ENCODE data around the gene PLA2G2C. TPM values are rescaled to one million over a fixed set of nuclear protein-coding genes. Genes with fewer than 3 reads are reported as not detected.
"Not testable (repeated sequence)": the region's sequence is repeated elsewhere in the genome, so short reads cannot be mapped to it uniquely, and the experiment has no call there.

Gene PLA2G2C
- total RNA-seq, 5 donors from 2014 or later (not counting 1 experiment from before 2014, with no cell fraction given) = 0.85 TPM; not detected in 4

DNA sequence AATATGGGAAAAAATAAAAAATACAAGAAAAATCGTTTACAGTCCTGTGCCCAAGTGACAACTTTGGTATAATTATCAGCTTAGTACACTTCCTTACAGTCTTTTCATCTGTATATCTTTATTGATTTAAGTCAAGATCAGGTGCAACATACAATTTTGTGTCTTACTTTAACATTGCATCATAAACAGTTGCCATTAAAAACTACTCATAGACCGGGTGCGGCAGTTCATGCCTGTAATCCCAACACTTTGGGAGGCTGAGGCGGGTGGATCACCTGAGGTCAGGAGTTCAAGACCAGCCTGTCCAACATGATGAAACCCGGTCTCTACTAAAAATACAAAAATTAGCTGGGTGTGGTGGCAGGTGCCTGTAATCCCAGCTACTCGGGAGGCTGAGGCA lies 32.7 kb upstream of the PLA2G2C start:
- H3K27me3 Mint-ChIP-seq = peaks cover 41 to 51% of the 10 kb centered on the region in 2 donors

DNA sequence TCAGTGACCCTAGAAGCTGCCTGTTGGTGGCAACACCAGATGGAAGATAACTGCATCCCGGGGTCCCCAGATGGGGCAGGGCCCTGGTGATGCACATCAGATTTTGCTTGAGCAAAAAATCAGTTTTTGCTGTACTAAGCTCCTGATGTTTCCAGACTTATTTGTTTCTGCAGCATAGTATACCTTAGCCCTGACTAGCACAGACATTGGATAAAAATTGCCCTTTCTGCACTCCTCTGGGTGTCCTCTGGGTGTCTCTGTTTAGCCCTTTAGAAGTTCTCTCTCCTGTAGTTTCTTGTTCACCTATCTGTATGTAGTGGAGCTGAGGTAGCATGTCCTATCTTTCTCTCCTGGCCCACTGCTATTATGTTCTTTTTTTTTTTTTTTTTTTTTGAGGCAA lies 30.3 kb upstream of the PLA2G2C start:
- ATAC-seq (replicated peaks in 1 of 4) = peak in 2 of 4 experiments; percentile 43 to 62
- 100% methylated on average over 1 of the region's 1 CpG for WGBS (ENCODE audit: insufficient coverage)

More for the DNA sequence above, 32.7 kb upstream of the PLA2G2C start:
- POLR2A ChIA-PET; ATAC-seq (replicated peaks in 1 of 4); H3K9me3 ChIP-seq; H3K4me1 Mint-ChIP-seq; H3K36me3 Mint-ChIP-seq; H3K4me3 ChIP-seq (ENCODE audit: control insufficient read depth in 1 of 2, extremely low read depth in 1 of 2, low read length in 1 of 2); DNase-seq; H3K27ac ChIP-seq (ENCODE audit: low read length); H3K4me1 ChIP-seq (ENCODE audit: control insufficient read depth in 1 of 2, extremely low read depth in 1 of 2, insufficient read depth in 2 of 2, low read length in 2 of 2); H3K36me3 ChIP-seq (ENCODE audit: control insufficient read depth in 2 of 2, extremely low read depth in 1 of 2, insufficient read depth in 1 of 2, low read length in 1 of 2); H3K27ac Mint-ChIP-seq; H3K9me3 Mint-ChIP-seq; H3K4me3 Mint-ChIP-seq; CTCF ChIA-PET: not testable (repeated sequence)
- peaks cover under 1 to 16% of the 10 kb centered on the region in 2 experiments for H3K27me3 ChIP-seq (replicated peaks in 1 of 2; ENCODE audit: control insufficient read depth in 2 of 2, extremely low read depth in 1 of 2, insufficient read depth in 2 of 2, low read length in 1 of 2)
- 100% methylated on average over 1 of the region's 6 CpGs for WGBS (ENCODE audit: insufficient coverage)

DNA sequence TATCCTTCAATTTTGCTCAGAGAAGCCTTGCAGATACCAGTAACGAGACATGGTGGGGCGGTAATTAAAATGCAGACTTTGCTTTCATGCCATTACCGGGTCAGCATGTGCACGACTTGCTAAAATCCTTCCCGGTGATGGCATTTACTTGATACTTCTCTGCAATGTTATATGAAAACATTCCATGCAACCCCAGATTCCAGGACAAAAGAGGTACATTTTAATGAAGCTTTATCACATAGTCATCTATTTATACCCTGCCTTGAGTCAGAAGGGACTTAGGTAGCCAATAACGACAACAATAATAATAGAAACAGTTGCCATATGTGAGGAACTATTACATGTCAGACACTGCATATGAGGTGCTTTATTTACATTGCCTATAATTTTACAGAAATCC lies 29.4 kb upstream of the PLA2G2C start:
- Histone ChIP-seq H3K4me3 (ENCODE audit: control insufficient read depth in 1 of 2, extremely low read depth in 1 of 2, low read length in 1 of 2) (no peak overlapping the region), H3K9me3 (no peaks in the 10 kb centered on the region), H3K27me3 (replicated peaks in 1 of 2; ENCODE audit: control insufficient read depth in 2 of 2, extremely low read depth in 1 of 2, insufficient read depth in 2 of 2, low read length in 1 of 2) (peaks cover 0 to 25% of the 10 kb centered on the region in 2 experiments), H3K27ac (ENCODE audit: low read length) (no peak overlapping the region), H3K36me3 (ENCODE audit: control insufficient read depth in 2 of 2, extremely low read depth in 1 of 2, insufficient read depth in 1 of 2, low read length in 1 of 2) (no peaks in the 10 kb centered on the region), H3K4me1 (ENCODE audit: control insufficient read depth in 1 of 2, extremely low read depth in 1 of 2, insufficient read depth in 2 of 2, low read length in 2 of 2) (peaks cover 0 to 10% of the 10 kb centered on the region in 2 experiments)
- H3K36me3 Mint-ChIP-seq = no peaks in the 10 kb centered on the region
- CTCF ChIA-PET = no interaction called here
- H3K9me3 Mint-ChIP-seq = no peaks in the 10 kb centered on the region
- 81% methylated on average over 5 of the region's 6 CpGs for WGBS (ENCODE audit: insufficient coverage)
- H3K4me3 Mint-ChIP-seq = no peak overlapping the region
- POLR2A ChIA-PET = no interaction called here
- peaks cover 38 to 39% of the 10 kb centered on the region in 2 donors for H3K27me3 Mint-ChIP-seq
- no peak for ATAC-seq (replicated peaks in 1 of 4)
- no peak for DNase-seq
- no peak overlapping the region for H3K27ac Mint-ChIP-seq
- peaks cover 5 to 7% (median 7%) of the 10 kb centered on the region in 3 donors for H3K4me1 Mint-ChIP-seq

More for the DNA sequence above, 30.3 kb upstream of the PLA2G2C start:
- H3K27ac ChIP-seq (ENCODE audit: low read length) = no peak overlapping the region
- H3K4me3 ChIP-seq (ENCODE audit: control insufficient read depth in 1 of 2, extremely low read depth in 1 of 2, low read length in 1 of 2) = no peak overlapping the region
- H3K36me3 ChIP-seq (ENCODE audit: control insufficient read depth in 2 of 2, extremely low read depth in 1 of 2, insufficient read depth in 1 of 2, low read length in 1 of 2) = no peaks in the 10 kb centered on the region
- Mint-ChIP-seq H3K36me3 (no peaks in the 10 kb centered on the region), H3K27me3 (peaks cover 34 to 40% of the 10 kb centered on the region in 2 donors), H3K27ac (no peak overlapping the region), H3K4me1 (peaks cover 5 to 7% (median 7%) of the 10 kb centered on the region in 3 donors), H3K4me3 (no peak overlapping the region), H3K9me3 (no peaks in the 10 kb centered on the region)
- H3K4me1 ChIP-seq (ENCODE audit: control insufficient read depth in 1 of 2, extremely low read depth in 1 of 2, insufficient read depth in 2 of 2, low read length in 2 of 2) = peaks cover 0 to 10% of the 10 kb centered on the region in 2 experiments
- no peaks in the 10 kb centered on the region for H3K9me3 ChIP-seq
- DNase-seq = peak in 1 of 35 experiments; percentile 31
- ChIA-PET POLR2A (no interaction called here), CTCF (interaction anchor here in 1 of 2 donors (1.1 kb wide), 1 partner anchor 11 kb away, joined by 3 read pairs; no protein-coding TSS in a partner anchor)
- H3K27me3 ChIP-seq (replicated peaks in 1 of 2; ENCODE audit: control insufficient read depth in 2 of 2, extremely low read depth in 1 of 2, insufficient read depth in 2 of 2, low read length in 1 of 2) = peaks cover 0 to 16% of the 10 kb centered on the region in 2 experiments

DNA sequence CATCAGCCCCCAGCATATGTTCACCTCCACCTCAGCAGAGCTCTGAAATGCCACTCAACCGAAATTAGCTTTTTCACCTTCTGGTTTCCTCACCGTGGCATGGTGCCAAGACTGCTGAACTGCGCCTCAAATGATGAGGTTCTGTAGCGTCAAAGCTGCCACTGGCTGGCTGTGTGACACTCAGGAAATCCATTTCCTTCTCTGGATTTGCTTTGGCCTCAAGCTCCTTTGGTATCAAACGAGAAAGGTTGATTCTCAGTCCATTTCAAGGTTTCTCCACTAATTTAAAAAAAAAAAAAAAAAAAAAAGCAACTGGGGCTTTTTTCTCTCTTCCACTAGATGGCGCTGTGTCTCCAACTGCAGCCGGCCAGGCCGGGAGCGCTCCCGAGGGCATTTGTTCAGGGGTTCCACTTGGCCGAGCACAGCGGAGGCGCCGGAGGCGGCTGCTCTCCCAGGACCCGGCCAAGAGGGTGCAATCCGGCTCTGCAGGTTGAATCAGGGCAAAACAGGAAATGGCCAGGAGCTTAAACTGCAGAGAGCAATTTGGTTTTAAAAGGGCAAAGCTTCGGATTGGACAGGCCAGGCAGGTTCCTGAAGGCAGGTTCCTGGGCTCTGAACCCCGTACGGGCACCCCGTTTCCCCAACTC lies 26.5 kb upstream of the PLA2G2C start:
- Histone ChIP-seq H3K4me3 (ENCODE audit: control insufficient read depth in 1 of 2, extremely low read depth in 1 of 2, low read length in 1 of 2) (peak overlapping the region in 1 of 2 donors; percentile 7), H3K4me1 (ENCODE audit: control insufficient read depth in 1 of 2, extremely low read depth in 1 of 2, insufficient read depth in 2 of 2, low read length in 2 of 2) (peaks cover 0 to 10% of the 10 kb centered on the region in 2 experiments), H3K27ac (ENCODE audit: low read length) (no peak overlapping the region), H3K9me3 (no peaks in the 10 kb centered on the region), H3K36me3 (ENCODE audit: control insufficient read depth in 2 of 2, extremely low read depth in 1 of 2, insufficient read depth in 1 of 2, low read length in 1 of 2) (no peaks in the 10 kb centered on the region), H3K27me3 (replicated peaks in 1 of 2; ENCODE audit: control insufficient read depth in 2 of 2, extremely low read depth in 1 of 2, insufficient read depth in 2 of 2, low read length in 1 of 2) (peaks cover 0 to 28% of the 10 kb centered on the region in 2 experiments)
- DNase-seq (peak; percentile 6 to 71 (median 36)), ATAC-seq (replicated peaks in 1 of 4) (peak; percentile 54 to 62 (median 58))
- Mint-ChIP-seq H3K36me3 (no peaks in the 10 kb centered on the region), H3K9me3 (no peaks in the 10 kb centered on the region), H3K4me1 (peaks cover 5 to 7% (median 7%) of the 10 kb centered on the region in 3 donors), H3K4me3 (peak overlapping the region in 1 of 3 donors; percentile 46), H3K27me3 (peaks cover 41 to 48% of the 10 kb centered on the region in 2 donors), H3K27ac (peak overlapping the region in 1 of 2 donors; percentile 65)
- ChIA-PET POLR2A (interaction anchor here in 1 of 2 donors (0.5 kb wide), 1 partner anchor 280 kb away, joined by 6 read pairs; no protein-coding TSS in a partner anchor), CTCF (interaction anchor here (0.5 to 1.5 kb wide), 19 partner anchors 8 to 1569 kb away, joined by 3 to 9 read pairs (median 5); no protein-coding TSS in a partner anchor)
- WGBS (ENCODE audit: insufficient coverage) = 11% methylated on average over 16 of the region's 21 CpGs

DNA sequence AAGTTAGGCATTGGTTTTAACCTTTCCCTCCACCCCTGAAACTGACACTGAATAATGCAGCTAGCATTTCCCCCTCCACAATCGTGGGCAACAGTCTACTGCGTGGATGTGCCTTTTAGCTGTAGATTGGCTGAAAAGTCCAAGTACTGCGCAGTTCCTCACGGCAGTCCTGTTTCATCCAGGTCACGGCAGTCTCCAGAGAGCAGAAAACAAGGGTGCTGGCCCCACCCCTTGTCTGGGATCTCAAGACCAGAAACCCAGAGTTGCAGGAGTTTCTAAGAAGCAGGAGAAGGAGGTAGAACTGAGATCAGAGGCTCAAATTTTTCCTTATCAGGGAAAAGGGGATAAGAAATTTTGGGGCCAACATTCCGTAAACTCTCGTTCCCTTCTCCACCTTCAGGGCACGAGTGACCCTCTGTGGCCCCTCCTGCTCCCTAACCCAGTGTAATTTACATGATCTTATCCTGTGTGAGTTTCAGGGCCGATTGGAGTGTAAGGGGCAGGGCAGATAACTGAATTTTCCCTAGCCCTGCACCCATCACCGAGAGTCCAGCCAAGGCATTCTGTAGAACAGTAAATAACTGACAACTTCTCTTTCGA lies 25.9 kb upstream of the PLA2G2C start:
- Mint-ChIP-seq H3K4me3 (no peak overlapping the region), H3K4me1 (peaks cover 5 to 7% (median 7%) of the 10 kb centered on the region in 3 donors), H3K9me3 (no peaks in the 10 kb centered on the region), H3K27ac (no peak overlapping the region), H3K36me3 (no peaks in the 10 kb centered on the region), H3K27me3 (peaks cover 38 to 44% of the 10 kb centered on the region in 2 donors)
- CTCF ChIA-PET = interaction anchor here (0.6 to 1.5 kb wide), 17 partner anchors 12 to 1570 kb away, joined by 3 to 9 read pairs (median 5); no protein-coding TSS in a partner anchor
- no peak overlapping the region for H3K4me3 ChIP-seq (ENCODE audit: control insufficient read depth in 1 of 2, extremely low read depth in 1 of 2, low read length in 1 of 2)
- H3K27me3 ChIP-seq (replicated peaks in 1 of 2; ENCODE audit: control insufficient read depth in 2 of 2, extremely low read depth in 1 of 2, insufficient read depth in 2 of 2, low read length in 1 of 2) = peaks cover 0 to 28% of the 10 kb centered on the region in 2 experiments
- H3K4me1 ChIP-seq (ENCODE audit: control insufficient read depth in 1 of 2, extremely low read depth in 1 of 2, insufficient read depth in 2 of 2, low read length in 2 of 2) = peaks cover 0 to 10% of the 10 kb centered on the region in 2 experiments
- H3K27ac ChIP-seq (ENCODE audit: low read length) = no peak overlapping the region
- WGBS (ENCODE audit: insufficient coverage) = 76% methylated on average over 5 of the region's 11 CpGs
- no peaks in the 10 kb centered on the region for H3K36me3 ChIP-seq (ENCODE audit: control insufficient read depth in 2 of 2, extremely low read depth in 1 of 2, insufficient read depth in 1 of 2, low read length in 1 of 2)
- ATAC-seq (replicated peaks in 1 of 4) (no peak), DNase-seq (no peak)
- H3K9me3 ChIP-seq = no peaks in the 10 kb centered on the region
- POLR2A ChIA-PET = interaction anchor here in 1 of 2 donors (0.5 kb wide), 1 partner anchor 280 kb away, joined by 6 read pairs; no protein-coding TSS in a partner anchor

DNA sequence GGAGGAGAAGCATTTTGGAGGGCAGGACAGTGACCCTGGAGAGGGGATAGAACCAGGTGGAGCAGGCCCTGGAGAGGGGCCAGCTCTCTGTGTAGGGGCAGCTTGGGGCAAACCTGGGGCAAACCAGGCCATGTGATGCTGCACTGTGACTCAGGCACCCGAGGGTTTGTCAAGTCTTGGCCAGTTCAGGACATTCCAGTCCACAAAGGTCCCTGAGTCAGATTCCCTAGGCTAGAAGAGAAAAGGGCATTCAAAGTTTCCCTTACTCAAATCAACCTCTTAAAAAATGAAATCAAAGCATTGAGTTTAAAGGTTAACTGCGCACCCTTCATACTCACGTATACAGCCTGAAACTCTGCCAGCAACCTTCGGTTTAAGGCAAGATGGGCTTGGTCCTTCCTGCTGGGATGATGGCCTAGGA lies 25.2 kb upstream of the PLA2G2C start:
- 83% methylated on average over 1 of the region's 4 CpGs for WGBS (ENCODE audit: insufficient coverage)
- DNase-seq = no peak
- H3K4me1 Mint-ChIP-seq = peaks cover 5 to 7% (median 7%) of the 10 kb centered on the region in 3 donors
- Histone ChIP-seq H3K9me3 (no peaks in the 10 kb centered on the region), H3K27me3 (replicated peaks in 1 of 2; ENCODE audit: control insufficient read depth in 2 of 2, extremely low read depth in 1 of 2, insufficient read depth in 2 of 2, low read length in 1 of 2) (peaks cover 0 to 28% of the 10 kb centered on the region in 2 experiments), H3K4me1 (ENCODE audit: control insufficient read depth in 1 of 2, extremely low read depth in 1 of 2, insufficient read depth in 2 of 2, low read length in 2 of 2) (peaks cover 0 to 10% of the 10 kb centered on the region in 2 experiments), H3K27ac (ENCODE audit: low read length) (no peak overlapping the region), H3K36me3 (ENCODE audit: control insufficient read depth in 2 of 2, extremely low read depth in 1 of 2, insufficient read depth in 1 of 2, low read length in 1 of 2) (no peaks in the 10 kb centered on the region), H3K4me3 (ENCODE audit: control insufficient read depth in 1 of 2, extremely low read depth in 1 of 2, low read length in 1 of 2) (no peak overlapping the region)
- ChIA-PET CTCF (interaction anchor here in 1 of 2 donors (1.2 kb wide), 1 partner anchor 283 kb away, joined by 5 read pairs; no protein-coding TSS in a partner anchor), POLR2A (no interaction called here)
- H3K36me3 Mint-ChIP-seq = no peaks in the 10 kb centered on the region
- no peaks in the 10 kb centered on the region for H3K9me3 Mint-ChIP-seq
- no peak for ATAC-seq (replicated peaks in 1 of 4)
- H3K27ac Mint-ChIP-seq = no peak overlapping the region
- peaks cover 38 to 43% of the 10 kb centered on the region in 2 donors for H3K27me3 Mint-ChIP-seq
- no peak overlapping the region for H3K4me3 Mint-ChIP-seq

Measured in T-cell (primary cell).